Gastroesophageal sphincter (tissue), 3 donors: Measurements from ENCODE around the gene MAML3.

Experiments
- CTCF ChIP-seq, 4 experiments: fragments of 200-600 bp in 2 of 4; fragments of 450-650 bp in 2 of 4; sonication (generic) in 1 of 4; IDR thresholded peaks; one replicate each; pipeline ENCODE4 v1.5.1; 2017 to 2019; ENCODE audit warnings: antibody characterized with exemption in 4 of 4, mild to moderate bottlenecking in 2 of 4, moderate library complexity in 2 of 4
- POLR2A ChIP-seq, 2 donors: fragments of 450-650 bp; IDR thresholded peaks; one replicate each; pipeline ENCODE4 v1.6.1; 2017; ENCODE audit warnings: antibody characterized with exemption in 2 of 2, mild to moderate bottlenecking in 2 of 2, moderate library complexity in 1 of 2

DNA sequence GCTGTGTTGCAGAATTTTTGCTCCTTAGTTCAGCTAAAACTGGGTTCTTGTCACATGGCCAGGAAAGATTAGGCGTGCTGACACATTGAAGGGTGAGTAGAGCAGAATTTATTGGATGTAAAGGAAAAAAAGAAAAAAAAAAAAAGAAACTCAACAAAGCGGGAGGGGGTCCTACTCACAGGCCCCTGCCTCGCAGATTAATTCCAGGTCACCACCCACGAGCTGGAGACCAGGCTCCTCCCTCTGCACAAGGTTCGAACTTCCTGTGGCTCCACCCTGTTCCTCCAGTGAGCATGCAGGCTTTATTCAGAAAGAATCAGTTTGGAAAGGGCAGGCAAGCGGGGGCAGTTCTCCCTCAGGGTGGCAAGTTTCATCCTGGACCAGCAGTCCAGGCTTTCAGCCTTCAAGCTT is 471.2 kb downstream of the MAML3 start:
- TF ChIP-seq POLR2A (IDR thresholded peaks at IDR 0.05) (no peak), CTCF (IDR thresholded peaks at IDR 0.05) (no peak)
